OCI-LY7 (cell line): Measurements from ENCODE around the gene TMCC1. TPM values are rescaled to one million over a fixed set of nuclear protein-coding genes. Genes with fewer than 3 reads are reported as not detected.

Source experiments
- BruUV-seq: library from RNA; stranded (reverse); fragments of 400-500 nt; replicated peaks from 2 replicates; lab custom pipeline; 2021; lab: Mats Ljungman, UMichigan
- CTCF ChIA-PET: fragments of 300-600 bp; sonication (Branson Sonifier 250); formaldehyde crosslinking; loops from one replicate; lab custom pipeline; 2022; ENCODE audit warnings: antibody characterized with exemption; ENCODE audit not compliant: unreplicated experiment; lab: Charles Lee
- POLR2A ChIA-PET: fragments of 300-600 bp; sonication (Branson Sonifier 250); formaldehyde crosslinking; loops from one replicate; lab custom pipeline; 2022; ENCODE audit warnings: antibody characterized with exemption; lab: Charles Lee
- DNase-seq: peaks from one replicate; pipeline ENCODE4 v3.0.0-alpha.2; 2015; ENCODE audit warnings: low spot score
- H2AFZ ChIP-seq: fragments of 200-600 bp; sonication (generic), shearing (Covaris generic); 2 replicates; pipeline ENCODE4 v1.6.1; 2014; ENCODE audit warnings: mild to moderate bottlenecking, antibody characterized with exemption, low read length, moderate library complexity
- H3K27ac ChIP-seq: fragments of 200-600 bp; sonication (generic); 2 replicates; pipeline ENCODE4 v1.5.1; 2014; ENCODE audit warnings: mixed run types, low read depth, mild to moderate bottlenecking, moderate library complexity, low read length, inconsistent platforms; ENCODE audit not compliant: poor library complexity, severe bottlenecking
- H3K36me3 ChIP-seq: fragments of 200-600 bp; sonication (generic); 2 replicates; pipeline ENCODE4 v1.6.1; 2014; ENCODE audit warnings: mild to moderate bottlenecking, antibody characterized with exemption, low read length, moderate library complexity, mixed read lengths; ENCODE audit not compliant: insufficient read depth
- H3K4me1 ChIP-seq: fragments of 200-600 bp; sonication (generic); 2 replicates; pipeline ENCODE4 v1.5.1; 2014; ENCODE audit warnings: mild to moderate bottlenecking, low read length; ENCODE audit not compliant: insufficient read depth, poor library complexity, severe bottlenecking
- H3K4me2 ChIP-seq: fragments of 200-600 bp; sonication (generic); 2 replicates; pipeline ENCODE4 v1.6.1; 2014; ENCODE audit warnings: mild to moderate bottlenecking, low read length
- H3K4me3 ChIP-seq: fragments of 200-600 bp; sonication (generic); 2 replicates; pipeline ENCODE4 v1.5.1; 2014; ENCODE audit warnings: mild to moderate bottlenecking, low read depth, low read length; ENCODE audit not compliant: poor library complexity, severe bottlenecking
- H3K79me2 ChIP-seq: fragments of 200-600 bp; sonication (generic); 2 replicates; pipeline ENCODE4 v1.6.1; 2016; ENCODE audit warnings: low read depth, mild to moderate bottlenecking, low read length, moderate library complexity, mixed read lengths; ENCODE audit not compliant: insufficient read depth
- H3K9me2 ChIP-seq: fragments of 200-600 bp; sonication (generic); 2 replicates; pipeline ENCODE4 v1.6.1; 2016; ENCODE audit warnings: mild to moderate bottlenecking, low read length, mixed read lengths; ENCODE audit not compliant: insufficient read depth
- H3K9me3 ChIP-seq: fragments of 200-600 bp; sonication (generic); 2 replicates; pipeline ENCODE4 v1.6.1; 2014; ENCODE audit warnings: mild to moderate bottlenecking, mixed run types, low read length, mixed read lengths
- H4K20me1 ChIP-seq: fragments of 200-600 bp; sonication (generic); 2 replicates; pipeline ENCODE4 v1.6.1; 2014; ENCODE audit warnings: mild to moderate bottlenecking, antibody characterized with exemption, low read length, moderate library complexity, mixed read lengths; ENCODE audit not compliant: insufficient read depth
- EZH2phosphoT487 ChIP-seq: fragments of 200-600 bp; sonication (generic); IDR thresholded peaks from 2 replicates; pipeline ENCODE4 v1.6.1; 2018; ENCODE audit warnings: low read depth, borderline replicate concordance, mild to moderate bottlenecking, mixed run types, antibody characterized with exemption, low read length, moderate library complexity, mixed read lengths
- intact Hi-C: fragments of 100-400 bp; cut with micrococcal nuclease; formaldehyde crosslinking; loops from one replicate; pipeline ENCODE4 v1.10.0; 2022; ENCODE audit not compliant: unreplicated experiment
- total RNA-seq, 2 experiments: library from RNA; depleted of rRNA in 1 of 2; stranded (reverse); fragments of >200 nt in 1 of 2; shearing (Covaris generic) in 1 of 2; gene quantifications; 2 replicates each; pipeline ENCODE4 v1.2.3, GENCODE V29; 2014 to 2022
- TF ChIP-seq, protein P1 (sequence below): fragments of 200-600 bp; sonication (generic); conservative IDR thresholded peaks from 2 replicates; pipeline ENCODE4 v1.5.1; 2014; ENCODE audit warnings: mild to moderate bottlenecking, antibody characterized with exemption, low read length, moderate library complexity, mixed read lengths

Gene TMCC1
- total RNA-seq, 2 experiments from 2014 or later, result 31.7 to 38.8 TPM

DNA sequence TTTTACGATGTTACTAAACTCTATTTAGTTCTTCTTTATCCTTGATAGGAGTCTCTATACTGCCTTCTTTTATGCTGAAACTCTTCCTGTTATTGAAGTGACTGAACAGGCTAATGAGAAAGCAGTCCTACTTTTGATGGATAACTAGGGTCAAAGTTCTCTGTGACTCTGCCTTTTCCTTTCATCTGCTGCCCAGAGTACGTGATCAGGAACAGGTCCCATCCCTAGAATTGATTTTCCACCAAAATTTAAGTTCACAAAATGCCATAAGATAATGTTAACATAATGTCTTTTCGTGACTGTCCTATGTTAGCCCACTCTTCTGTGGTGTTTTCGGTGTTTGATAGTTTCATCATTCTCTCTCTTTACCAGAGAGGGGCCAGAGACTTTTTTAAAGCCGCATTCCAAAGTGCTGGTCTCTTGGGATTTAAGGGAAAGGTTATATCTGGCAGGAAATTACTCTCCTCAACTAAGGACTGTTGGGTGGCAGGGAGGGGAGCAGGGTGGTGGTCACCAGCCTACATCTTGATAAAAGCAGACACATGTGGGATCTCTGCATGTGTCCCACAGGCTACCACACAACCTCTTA lies 236.8 kb downstream of the TMCC1 start:
- no TSS peak for BruUV-seq
- intact Hi-C loops, result no loop called here
- TF ChIP-seq, protein P1, sequence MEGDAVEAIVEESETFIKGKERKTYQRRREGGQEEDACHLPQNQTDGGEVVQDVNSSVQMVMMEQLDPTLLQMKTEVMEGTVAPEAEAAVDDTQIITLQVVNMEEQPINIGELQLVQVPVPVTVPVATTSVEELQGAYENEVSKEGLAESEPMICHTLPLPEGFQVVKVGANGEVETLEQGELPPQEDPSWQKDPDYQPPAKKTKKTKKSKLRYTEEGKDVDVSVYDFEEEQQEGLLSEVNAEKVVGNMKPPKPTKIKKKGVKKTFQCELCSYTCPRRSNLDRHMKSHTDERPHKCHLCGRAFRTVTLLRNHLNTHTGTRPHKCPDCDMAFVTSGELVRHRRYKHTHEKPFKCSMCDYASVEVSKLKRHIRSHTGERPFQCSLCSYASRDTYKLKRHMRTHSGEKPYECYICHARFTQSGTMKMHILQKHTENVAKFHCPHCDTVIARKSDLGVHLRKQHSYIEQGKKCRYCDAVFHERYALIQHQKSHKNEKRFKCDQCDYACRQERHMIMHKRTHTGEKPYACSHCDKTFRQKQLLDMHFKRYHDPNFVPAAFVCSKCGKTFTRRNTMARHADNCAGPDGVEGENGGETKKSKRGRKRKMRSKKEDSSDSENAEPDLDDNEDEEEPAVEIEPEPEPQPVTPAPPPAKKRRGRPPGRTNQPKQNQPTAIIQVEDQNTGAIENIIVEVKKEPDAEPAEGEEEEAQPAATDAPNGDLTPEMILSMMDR, result no peak
- no peak for TF ChIP-seq EZH2phosphoT487
- no peaks in the 10 kb centered on the region for H4K20me1 ChIP-seq
- H3K79me2 ChIP-seq, result no peaks in the 10 kb centered on the region
- no peaks in the 10 kb centered on the region for H3K9me3 ChIP-seq
- H2AFZ ChIP-seq, result no peak overlapping the region
- H3K4me3 ChIP-seq, result no peak overlapping the region
- peaks cover 12% of the 10 kb centered on the region for H3K4me1 ChIP-seq
- no peaks in the 10 kb centered on the region for H3K9me2 ChIP-seq
- H3K36me3 ChIP-seq, result 0 out of 2 replicates have a peak, but pooled peaks cover 4% of the 10 kb centered on the region
- DNase-seq, result no peak
- H3K27ac ChIP-seq, result no peak overlapping the region
- ChIA-PET POLR2A (no interaction called here), CTCF (no interaction called here)
- no peak overlapping the region for H3K4me2 ChIP-seq

DNA sequence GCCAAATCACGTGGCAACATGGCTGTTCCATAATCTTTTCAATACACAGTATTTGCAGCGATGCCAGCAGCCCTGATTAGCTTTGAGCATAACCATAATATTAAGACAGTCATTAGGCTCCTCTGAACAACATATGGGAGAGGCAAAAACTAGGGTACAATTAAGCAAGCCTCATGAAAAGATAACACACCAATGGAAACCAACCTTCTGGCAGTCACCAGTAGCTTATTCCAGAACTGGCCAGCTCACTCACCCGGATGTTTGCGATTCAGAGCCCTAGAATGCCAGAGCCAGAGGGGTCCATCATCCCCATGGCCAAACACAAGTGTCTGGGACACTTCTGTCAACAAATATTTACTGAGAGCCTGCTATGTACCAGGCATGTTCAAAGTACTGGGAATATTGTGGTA lies 238.2 kb downstream of the TMCC1 start:
- H3K36me3 ChIP-seq, result peaks cover 8% of the 10 kb centered on the region; the same call in 1 of the 2 replicates
- no peak overlapping the region for H3K27ac ChIP-seq
- BruUV-seq, result no TSS peak
- no peaks in the 10 kb centered on the region for H4K20me1 ChIP-seq
- TF ChIP-seq, protein P1, result no peak
- peaks cover 12% of the 10 kb centered on the region for H3K4me1 ChIP-seq
- no peak overlapping the region for H2AFZ ChIP-seq
- no peaks in the 10 kb centered on the region for H3K9me2 ChIP-seq
- intact Hi-C loops, result no loop called here
- no peak overlapping the region for H3K4me2 ChIP-seq
- no peaks in the 10 kb centered on the region for H3K79me2 ChIP-seq
- CTCF ChIA-PET, result no interaction called here
- no peak overlapping the region for H3K4me3 ChIP-seq
- DNase-seq, result no peak
- no peaks in the 10 kb centered on the region for H3K9me3 ChIP-seq
- POLR2A ChIA-PET, result interaction anchor here (0.7 to 0.9 kb wide), 2 partner anchors 11 to 174 kb away, joined by 3 read pairs; no protein-coding TSS in a partner anchor

DNA sequence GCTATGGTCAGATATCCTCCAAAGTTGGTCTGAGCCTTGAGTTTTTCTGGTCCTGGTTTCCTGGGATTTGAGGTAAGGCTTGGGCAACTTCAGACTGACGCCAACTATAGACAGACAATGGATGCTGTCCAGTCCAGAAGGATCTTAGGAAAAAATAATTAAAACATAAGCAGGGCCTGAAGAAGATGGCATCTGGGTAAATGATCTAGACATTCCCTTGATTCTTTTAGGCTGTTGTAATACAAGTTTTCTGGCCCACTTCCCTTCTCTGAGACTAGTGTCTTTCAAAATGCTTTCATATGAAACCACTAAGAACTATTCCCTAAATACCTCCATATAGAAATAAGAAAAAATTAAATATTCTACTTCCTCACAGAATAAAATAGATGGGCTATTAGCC lies 239.4 kb downstream of the TMCC1 start:
- no peak overlapping the region for H2AFZ ChIP-seq
- no peaks in the 10 kb centered on the region for H3K9me3 ChIP-seq
- no peaks in the 10 kb centered on the region for H3K79me2 ChIP-seq
- H3K4me3 ChIP-seq, result no peak overlapping the region
- no peak overlapping the region for H3K27ac ChIP-seq
- no peak for TF ChIP-seq EZH2phosphoT487
- TF ChIP-seq, protein P1, result no peak
- H3K4me1 ChIP-seq, result peaks cover 12% of the 10 kb centered on the region
- H3K4me2 ChIP-seq, result no peak overlapping the region
- H4K20me1 ChIP-seq, result no peaks in the 10 kb centered on the region
- no TSS peak for BruUV-seq
- CTCF ChIA-PET, result no interaction called here
- intact Hi-C loops, result no loop called here
- H3K9me2 ChIP-seq, result no peaks in the 10 kb centered on the region
- peaks cover 8% of the 10 kb centered on the region; the same call in 1 of the 2 replicates for H3K36me3 ChIP-seq
- DNase-seq, result no peak
- POLR2A ChIA-PET, result interaction anchor here (1.1 kb wide), 1 partner anchor 58 kb away, joined by 3 read pairs; no protein-coding TSS in a partner anchor
